Measurements from ENCODE around the gene CDH22. TPM values are rescaled to one million over a fixed set of nuclear protein-coding genes. Genes with fewer than 3 reads are reported as not detected.

The CDH22 gene
- total RNA-seq, 1 experiment from 2014 or later = not detected

- Histone ChIP-seq H3K36me3 (no peaks in the 10 kb centered on the region), H3K27me3 (peaks cover 32% of the 10 kb centered on the region), H3K9me3 (no peaks in the 10 kb centered on the region), H3K4me3 (no peak overlapping the region)
- DNase-seq = no peak
These were observed 174.2 kb downstream of the CDH22 start for GRCh38 chr20:46133886-46134654.

DNA sequence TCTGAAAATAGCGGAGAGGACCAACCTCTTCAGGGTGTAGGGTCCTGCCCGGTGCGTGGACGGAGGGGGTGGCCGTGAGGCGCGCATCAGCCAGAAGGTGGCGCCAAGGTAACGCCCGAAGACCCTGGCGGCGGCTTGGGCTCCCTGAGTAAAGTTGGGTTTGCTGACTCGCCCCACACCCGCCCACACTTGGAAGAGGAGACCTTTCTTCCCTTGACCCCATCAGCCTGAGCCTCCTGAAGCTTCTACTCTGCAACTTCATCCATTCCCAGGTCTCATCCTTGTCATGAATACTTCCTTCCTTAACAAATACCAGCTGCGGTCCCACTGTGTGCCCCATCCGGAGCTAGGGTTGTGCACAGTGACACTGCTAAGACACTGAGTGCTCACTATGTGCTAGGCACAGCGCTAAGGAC lies 175.6 kb downstream of the CDH22 start:
- peak; percentile 66 for DNase-seq
- no peaks in the 10 kb centered on the region for H3K9me3 ChIP-seq

DNA sequence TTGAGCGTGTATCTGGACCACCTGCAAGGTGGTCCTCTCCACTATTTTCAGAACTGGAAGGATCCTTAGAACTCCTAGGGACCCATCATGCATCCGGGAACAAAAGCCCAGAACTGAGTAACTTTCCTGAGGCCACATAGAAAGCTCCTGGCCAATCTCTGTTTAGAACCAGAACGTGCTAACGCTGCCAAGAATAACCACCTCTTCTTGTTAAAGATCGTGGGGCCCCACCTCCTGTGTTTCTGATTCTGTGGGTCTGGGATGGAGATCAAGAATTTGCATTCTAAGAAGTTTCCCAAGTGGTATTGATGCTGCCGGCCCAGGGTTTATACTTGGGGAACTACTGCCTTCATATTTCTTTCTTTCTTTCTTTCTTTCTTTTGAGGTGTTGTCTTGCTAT lies 176.9 kb downstream of the CDH22 start:
- Histone ChIP-seq H3K36me3 (no peaks in the 10 kb centered on the region), H3K27me3 (peaks cover 57% of the 10 kb centered on the region), H3K9me3 (no peaks in the 10 kb centered on the region), H3K4me3 (no peak overlapping the region)
- no peak for DNase-seq

More for the DNA sequence above, 175.6 kb downstream of the CDH22 start:
- Histone ChIP-seq H3K4me3 (no peak overlapping the region), H3K27me3 (peaks cover 44% of the 10 kb centered on the region), H3K36me3 (no peaks in the 10 kb centered on the region)

DNA sequence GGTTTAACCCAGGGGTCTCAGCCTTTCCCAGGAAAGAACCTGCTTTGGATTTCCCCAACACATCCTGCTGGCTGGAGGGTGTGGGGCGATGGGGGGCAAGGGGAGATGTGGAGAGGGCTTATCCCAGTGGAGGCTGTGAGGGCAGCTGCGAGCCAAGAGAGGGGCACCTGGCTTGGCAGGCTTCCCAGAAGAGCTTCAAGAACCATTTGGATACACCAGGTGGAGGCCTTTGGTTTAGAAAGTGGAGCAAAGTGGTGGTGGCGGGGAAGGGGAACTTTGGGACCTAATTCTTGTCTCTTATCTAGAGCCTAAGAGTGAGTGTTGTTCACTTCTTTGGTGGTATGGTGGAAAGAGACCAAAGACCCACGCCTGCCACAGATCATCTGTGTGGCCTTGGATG lies 177.8 kb downstream of the CDH22 start:
- Histone ChIP-seq H3K4me3 (no peak overlapping the region), H3K27me3 (peaks cover 62% of the 10 kb centered on the region), H3K36me3 (no peaks in the 10 kb centered on the region), H3K9me3 (no peaks in the 10 kb centered on the region)
- no peak for DNase-seq

GRCh38 chr20:46129955-46130481 lies 178.3 kb downstream of the CDH22 start:
- Histone ChIP-seq H3K27me3 (peaks cover 62% of the 10 kb centered on the region), H3K36me3 (no peaks in the 10 kb centered on the region), H3K4me3 (no peak overlapping the region), H3K9me3 (no peaks in the 10 kb centered on the region)
- DNase-seq = no peak

- DNase-seq = peak; percentile 23
- Histone ChIP-seq H3K36me3 (no peaks in the 10 kb centered on the region), H3K27me3 (peaks cover 62% of the 10 kb centered on the region), H3K4me3 (no peak overlapping the region), H3K9me3 (no peaks in the 10 kb centered on the region)
These were observed 179.8 kb downstream of the CDH22 start for GRCh38 chr20:46128310-46129151.

DNA sequence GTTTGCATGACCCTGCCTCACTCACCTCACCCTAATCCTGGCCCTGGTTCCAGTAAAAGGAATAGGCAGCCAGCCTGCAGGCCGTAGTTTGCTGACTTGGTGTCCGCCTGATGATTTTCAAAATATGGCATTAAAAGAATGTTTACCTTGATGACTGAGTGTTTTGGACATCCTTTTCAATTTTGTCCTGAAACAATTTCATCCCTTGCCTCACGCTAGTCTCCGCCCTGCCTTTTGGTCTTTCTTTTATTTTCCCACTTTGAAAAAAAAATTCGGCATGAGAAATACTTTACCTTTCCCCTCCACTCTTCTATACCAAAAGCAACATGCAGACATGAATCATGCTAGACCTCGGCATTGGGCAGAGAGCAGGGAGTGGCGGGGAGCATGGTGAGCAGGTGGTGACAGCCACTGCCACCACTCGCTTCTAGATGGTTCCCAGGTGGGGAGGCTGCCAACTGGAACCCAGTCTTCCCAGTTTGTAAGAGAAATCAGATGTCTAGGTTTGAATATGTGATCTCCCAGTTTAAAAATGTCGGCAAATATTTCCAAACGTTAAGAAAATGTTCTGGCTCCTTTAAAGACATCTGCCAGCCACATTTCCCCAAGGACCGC lies 180.8 kb downstream of the CDH22 start:
- H3K27me3 ChIP-seq = peaks cover 66% of the 10 kb centered on the region
- DNase-seq = no peak
- H3K36me3 ChIP-seq = no peaks in the 10 kb centered on the region
- H3K9me3 ChIP-seq = no peaks in the 10 kb centered on the region
- H3K4me3 ChIP-seq = no peak overlapping the region

GRCh38 chr20:46126440-46127056 lies 181.8 kb downstream of the CDH22 start:
- Histone ChIP-seq H3K27me3 (peaks cover 62% of the 10 kb centered on the region), H3K36me3 (no peaks in the 10 kb centered on the region), H3K9me3 (no peaks in the 10 kb centered on the region), H3K4me3 (no peak overlapping the region)
- no peak for DNase-seq

Other genes with a start within 250 kb of the CDH22 start
- 9.2 and 24.9 TPM in 2 replicates for gene NCOA5, start 218.5 kb downstream of the CDH22 start, total RNA-seq (2014; rRNA removed; shearing (Covaris generic); ENCODE audit: low replicate concordance)
- not detected in 2 replicates for gene CD40, start 190.2 kb downstream of the CDH22 start, total RNA-seq (2014; rRNA removed; shearing (Covaris generic); ENCODE audit: low replicate concordance)
- gene ELMO2, start 98.1 kb upstream of the CDH22 start, total RNA-seq (2014; rRNA removed; shearing (Covaris generic); ENCODE audit: low replicate concordance) = 29.5 and 41.7 TPM in 2 replicates
- gene ZNF334, start 205.1 kb upstream of the CDH22 start, total RNA-seq (2014; rRNA removed; shearing (Covaris generic); ENCODE audit: low replicate concordance) = 0.30 TPM in 1 of 2 replicates, not detected in the other
- not detected in 2 replicates for gene OCSTAMP, start 242.2 kb upstream of the CDH22 start, total RNA-seq (2014; rRNA removed; shearing (Covaris generic); ENCODE audit: low replicate concordance)